Stomach (tissue), 4 donors: Measurements from ENCODE around the gene HCN2.

Source experiments
- EP300 ChIP-seq: sonication (generic); formaldehyde crosslinking; IDR thresholded peaks from one replicate; pipeline ENCODE4 v1.6.1; 2017; ENCODE audit warnings: antibody characterized with exemption
- POLR2A ChIP-seq, 4 donors: fragments of 450-650 bp; IDR thresholded peaks; one replicate each; pipeline ENCODE4 v1.6.1; 2016; ENCODE audit warnings: antibody characterized with exemption in 4 of 4, control low read depth in 2 of 4, mild to moderate bottlenecking in 1 of 4, moderate library complexity in 1 of 4
- POLR2AphosphoS5 ChIP-seq, 3 donors: sonication (generic); formaldehyde crosslinking; IDR thresholded peaks; one replicate each; pipeline ENCODE4 v1.6.1; 2016; ENCODE audit warnings: antibody characterized with exemption in 3 of 3
- TF ChIP-seq, protein P1 (sequence below), 7 experiments: fragments of 450-650 bp in 4 of 7; fragments of 200-600 bp in 3 of 7; sonication (generic) in 3 of 7; IDR thresholded peaks; one replicate each; pipeline ENCODE4 v1.5.1; 2016 to 2019; ENCODE audit warnings: antibody characterized with exemption in 7 of 7, control low read depth in 2 of 7, mild to moderate bottlenecking in 1 of 7

DNA sequence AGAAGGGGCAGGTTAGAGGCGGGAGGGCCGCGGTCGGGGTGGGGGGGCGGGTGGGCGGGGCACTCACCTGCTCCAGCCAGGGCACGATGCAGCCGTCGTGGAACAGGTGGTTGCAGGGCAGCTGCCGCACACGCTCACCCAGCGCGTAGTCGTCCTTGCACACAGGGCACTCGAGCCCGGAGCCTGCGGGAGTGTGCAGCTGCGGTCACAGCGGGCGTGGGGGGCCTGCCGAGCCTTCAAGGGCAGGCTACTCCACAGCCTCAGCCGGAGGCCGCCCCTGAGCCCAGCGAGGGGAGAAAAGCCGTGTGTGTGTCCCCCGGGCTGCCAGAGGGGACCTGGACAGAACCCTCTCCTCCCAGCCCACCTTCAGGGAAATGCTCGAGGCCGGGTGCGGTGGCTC, 58.6 kb downstream of the HCN2 start:
- TF ChIP-seq, protein P1, sequence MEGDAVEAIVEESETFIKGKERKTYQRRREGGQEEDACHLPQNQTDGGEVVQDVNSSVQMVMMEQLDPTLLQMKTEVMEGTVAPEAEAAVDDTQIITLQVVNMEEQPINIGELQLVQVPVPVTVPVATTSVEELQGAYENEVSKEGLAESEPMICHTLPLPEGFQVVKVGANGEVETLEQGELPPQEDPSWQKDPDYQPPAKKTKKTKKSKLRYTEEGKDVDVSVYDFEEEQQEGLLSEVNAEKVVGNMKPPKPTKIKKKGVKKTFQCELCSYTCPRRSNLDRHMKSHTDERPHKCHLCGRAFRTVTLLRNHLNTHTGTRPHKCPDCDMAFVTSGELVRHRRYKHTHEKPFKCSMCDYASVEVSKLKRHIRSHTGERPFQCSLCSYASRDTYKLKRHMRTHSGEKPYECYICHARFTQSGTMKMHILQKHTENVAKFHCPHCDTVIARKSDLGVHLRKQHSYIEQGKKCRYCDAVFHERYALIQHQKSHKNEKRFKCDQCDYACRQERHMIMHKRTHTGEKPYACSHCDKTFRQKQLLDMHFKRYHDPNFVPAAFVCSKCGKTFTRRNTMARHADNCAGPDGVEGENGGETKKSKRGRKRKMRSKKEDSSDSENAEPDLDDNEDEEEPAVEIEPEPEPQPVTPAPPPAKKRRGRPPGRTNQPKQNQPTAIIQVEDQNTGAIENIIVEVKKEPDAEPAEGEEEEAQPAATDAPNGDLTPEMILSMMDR (IDR thresholded peaks at IDR 0.05) = no peak
- TF ChIP-seq EP300 (no peak), POLR2AphosphoS5 (IDR thresholded peaks at IDR 0.05) (no peak), POLR2A (IDR thresholded peaks at IDR 0.05) (no peak)
